GM12864 (cell line): ENCODE measurements around the gene NR1D1.

Experiments
- DNase-seq: peaks from one replicate; pipeline ENCODE4 v3.0.0-alpha.2; 2011; ENCODE audit warnings: low read depth
- H3K4me3 ChIP-seq: 2 replicates; pipeline ENCODE4 v1.5.1; 2011; ENCODE audit warnings: mild to moderate bottlenecking, low read depth, low read length, control low read depth
- CTCF ChIP-seq: IDR thresholded peaks from 2 replicates; pipeline ENCODE4 v1.5.1; 2011; ENCODE audit warnings: low read depth, mild to moderate bottlenecking, moderate library complexity, low read length, control low read depth, inconsistent platforms; ENCODE audit errors: missing control alignments

NR1D1 gene

GRCh38 chr17:40121181-40122135 is 21.1 kb upstream of the NR1D1 start, which contains the start of gene MSL1:
Gene MSL1, plus strand, starts transcription at chr17:40121971. Its CDS starts 642 bp downstream, at chr17:40122613.
- H3K4me3 ChIP-seq, result peak within 1 kb of the TSS; percentile 89
- DNase-seq, result no peak

GRCh38 chr17:40115101-40115436 is 14.7 kb upstream of the NR1D1 start:
- no peak for DNase-seq
- no peak for TF ChIP-seq CTCF
- no peak overlapping the region for H3K4me3 ChIP-seq

More at GRCh38 chr17:40121181-40122135, 21.1 kb upstream of the NR1D1 start, which contains the start of gene MSL1:
- no peak for TF ChIP-seq CTCF

GRCh38 chr17:40113907-40114245 is 13.5 kb upstream of the NR1D1 start:
- no peak for DNase-seq
- H3K4me3 ChIP-seq, result no peak overlapping the region; the same call in 1 of the 2 replicates
- no peak for TF ChIP-seq CTCF

- TF ChIP-seq CTCF, result peak; percentile 77
- peak; percentile 89 for DNase-seq
- peak overlapping the region; percentile 52 for H3K4me3 ChIP-seq
These were observed 12.9 kb upstream of the NR1D1 start for GRCh38 chr17:40113110-40113906.

- no peak overlapping the region for H3K4me3 ChIP-seq
- TF ChIP-seq CTCF, result no peak
- DNase-seq, result no peak
These were observed 12.3 kb upstream of the NR1D1 start for GRCh38 chr17:40112718-40113109.

GRCh38 chr17:40112191-40112711 is 11.9 kb upstream of the NR1D1 start:
- no peak for TF ChIP-seq CTCF
- no peak for DNase-seq
- no peak overlapping the region for H3K4me3 ChIP-seq
